HPDE6-E6E7 (cell line): ENCODE measurements around the gene LCN9.

Experiments used
- DNase-seq: peaks from one replicate; pipeline ENCODE4 v3.0.0; 2011; ENCODE audit warnings: missing footprints; ENCODE audit errors: extremely low spot score

LCN9 gene

GRCh38 chr9:135698767-135699166, 35.7 kb downstream of the LCN9 start:
- DNase-seq = no peak

DNA sequence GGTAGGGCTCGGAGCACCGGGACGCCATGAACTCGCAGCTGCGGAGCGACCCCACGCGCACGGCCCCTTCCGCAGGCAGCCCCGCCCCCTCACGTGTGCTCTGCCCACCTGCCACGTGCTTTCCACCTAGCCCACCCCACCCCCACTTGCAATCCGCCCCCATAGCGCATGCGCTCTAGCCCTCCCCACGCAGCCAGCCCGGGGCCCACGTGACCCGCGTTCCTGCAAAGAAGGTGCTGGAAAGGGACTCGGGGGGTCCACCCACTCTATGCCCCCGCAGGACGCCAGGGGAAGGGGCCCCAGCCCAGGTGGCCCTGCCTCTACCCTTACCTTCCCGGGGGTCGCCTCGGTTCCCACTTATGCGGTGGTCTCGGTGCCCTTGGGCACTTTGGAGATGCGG, 36.3 kb downstream of the LCN9 start, which contains the start of gene SOHLH1:
SOHLH1 (minus strand) TSS at position 42 of the 400 bp plus-strand sequence; CDS start at position 28, 14 bp downstream.
- DNase-seq = no peak

DNA sequence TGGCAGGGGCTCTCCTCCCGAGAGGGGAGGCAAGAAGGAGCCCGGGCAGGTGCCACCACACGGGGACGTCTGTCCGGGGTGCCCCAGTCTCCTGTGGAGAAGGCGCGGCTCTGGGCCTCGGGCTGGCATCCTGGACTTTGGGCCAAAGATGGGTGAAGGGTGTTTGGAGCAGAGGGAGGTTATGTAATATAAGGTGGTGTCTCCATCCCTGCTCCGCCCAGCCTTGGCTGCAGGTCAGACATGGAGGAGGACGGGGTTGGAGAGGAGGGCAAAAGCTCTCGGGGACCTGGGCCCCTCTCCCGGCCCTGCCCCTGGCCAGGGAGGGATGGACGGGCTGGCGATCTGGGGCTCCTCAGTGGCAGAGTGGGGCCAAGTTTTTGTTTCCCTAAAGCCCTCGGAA, 37.4 kb downstream of the LCN9 start:
- DNase-seq = no peak

DNA sequence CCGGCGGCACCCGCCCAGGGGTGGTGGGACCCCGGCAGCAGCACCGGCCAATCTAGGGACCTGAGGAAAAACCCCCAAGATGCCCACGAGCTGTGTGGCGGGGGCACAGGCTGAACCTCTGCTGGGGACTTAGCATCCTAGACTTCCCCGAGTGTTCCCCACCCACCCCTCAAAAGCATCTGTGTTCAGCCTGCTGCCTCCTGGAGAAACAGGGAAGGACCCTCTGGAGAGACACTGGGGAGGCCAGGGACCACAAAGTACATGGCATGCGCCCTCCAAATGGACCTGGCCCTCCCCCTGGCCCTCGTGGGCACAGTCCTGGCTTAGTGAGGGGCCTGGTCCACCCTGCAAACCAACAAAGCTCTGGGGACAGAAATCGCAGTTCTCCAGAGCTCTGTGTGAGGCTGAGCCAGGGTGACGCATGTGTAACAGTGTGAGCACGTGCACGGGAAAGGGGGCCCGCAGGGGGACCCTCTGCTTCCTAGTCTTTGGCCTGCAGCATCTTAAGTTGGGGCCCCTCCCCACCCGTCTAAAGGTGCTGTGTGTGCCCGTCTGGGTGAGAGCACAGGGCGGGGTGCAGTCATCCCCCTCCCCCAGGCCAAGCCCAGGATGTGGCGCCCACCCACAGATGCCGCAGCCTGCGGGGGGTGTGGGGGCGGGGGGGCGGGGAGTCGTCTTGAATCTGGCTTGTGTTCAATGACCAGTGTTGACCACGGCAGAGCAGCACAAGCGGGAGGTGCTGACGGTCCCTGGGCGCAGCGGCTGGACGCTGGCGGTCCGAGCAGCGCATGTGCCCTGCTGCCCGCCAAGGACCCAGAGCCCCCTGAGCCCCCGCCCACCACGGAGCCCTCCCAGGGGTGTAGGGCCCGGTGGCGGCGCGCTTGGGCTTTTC, 38.2 kb downstream of the LCN9 start:
- no peak for DNase-seq

DNA sequence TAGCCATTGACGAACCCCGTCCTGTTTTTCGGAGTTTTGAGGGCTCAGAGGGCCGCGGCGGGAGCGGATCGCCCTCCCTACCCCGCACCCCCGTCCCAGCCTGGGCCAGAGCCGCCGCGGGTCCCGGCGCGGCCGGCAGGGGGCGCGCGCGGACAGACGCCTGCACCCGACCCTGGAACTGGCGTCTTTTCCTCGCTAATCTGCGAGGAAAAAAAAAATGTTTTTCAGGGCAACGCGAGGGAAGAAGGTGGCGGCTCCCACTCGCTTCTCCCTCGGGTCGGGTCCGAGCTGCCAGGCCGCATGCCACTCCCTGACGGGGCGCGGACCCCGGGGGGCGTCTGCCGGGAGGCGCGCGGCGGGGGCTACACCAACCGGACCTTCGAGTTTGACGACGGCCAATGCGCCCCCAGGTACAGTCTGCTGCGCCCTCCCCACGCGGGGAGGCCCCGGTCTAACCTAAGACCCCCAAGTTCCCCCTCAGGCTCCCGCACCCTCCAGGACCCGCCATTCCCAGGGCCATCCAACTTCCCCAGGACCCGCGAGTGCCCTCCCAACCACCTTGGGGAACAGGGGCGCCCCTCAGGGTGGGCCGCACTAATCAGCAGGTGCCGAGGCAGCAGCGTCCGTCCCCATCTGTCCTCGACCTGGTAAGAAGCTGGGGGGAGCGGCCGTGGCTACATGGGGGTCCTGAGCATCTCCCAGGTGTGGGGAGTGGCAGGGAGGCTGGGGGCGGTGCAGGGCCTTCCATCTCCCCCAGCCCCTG, 39.0 kb downstream of the LCN9 start, which contains the start of gene KCNT1:
KCNT1 (plus strand) TSS at position 227 of the 763 bp plus-strand sequence; CDS start at position 301, 74 bp downstream.
- DNase-seq = peak; percentile 62

GRCh38 chr9:135703726-135704125, 40.6 kb downstream of the LCN9 start:
- DNase-seq = no peak

GRCh38 chr9:135704483-135704882, 41.4 kb downstream of the LCN9 start:
- DNase-seq = no peak

DNA sequence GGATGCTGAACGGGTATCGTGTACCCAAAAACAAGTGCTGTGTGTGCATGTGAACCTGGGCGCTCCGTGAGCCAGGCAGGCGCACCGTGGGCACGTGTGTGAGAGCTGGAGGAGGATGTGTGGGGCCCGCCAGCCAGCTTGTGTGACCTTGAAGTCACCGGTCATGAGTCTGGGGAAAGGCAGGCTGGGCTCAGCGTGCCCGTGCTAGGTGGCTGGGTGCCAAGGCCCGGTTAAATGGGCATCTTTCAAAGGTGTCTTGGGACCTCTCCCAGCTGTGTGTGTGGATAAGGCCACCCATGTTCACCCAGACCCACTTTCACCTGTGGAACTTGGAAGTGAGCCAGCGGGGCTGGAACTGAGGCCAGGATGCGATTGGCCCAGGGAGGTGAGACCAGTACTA, 42.3 kb downstream of the LCN9 start:
- DNase-seq = no peak

GRCh38 chr9:135706288-135706687, 43.2 kb downstream of the LCN9 start:
- no peak for DNase-seq

GRCh38 chr9:135707252-135708138, 44.4 kb downstream of the LCN9 start:
- DNase-seq = no peak

- no peak for DNase-seq
Measured at GRCh38 chr9:135708164-135708563, 45.1 kb downstream of the LCN9 start.

- no peak for DNase-seq
Measured at GRCh38 chr9:135711391-135711790, 48.3 kb downstream of the LCN9 start.

- no peak for DNase-seq
Measured at GRCh38 chr9:135711881-135712280, 48.8 kb downstream of the LCN9 start.

GRCh38 chr9:135712613-135713295, 49.6 kb downstream of the LCN9 start:
- no peak for DNase-seq

DNA sequence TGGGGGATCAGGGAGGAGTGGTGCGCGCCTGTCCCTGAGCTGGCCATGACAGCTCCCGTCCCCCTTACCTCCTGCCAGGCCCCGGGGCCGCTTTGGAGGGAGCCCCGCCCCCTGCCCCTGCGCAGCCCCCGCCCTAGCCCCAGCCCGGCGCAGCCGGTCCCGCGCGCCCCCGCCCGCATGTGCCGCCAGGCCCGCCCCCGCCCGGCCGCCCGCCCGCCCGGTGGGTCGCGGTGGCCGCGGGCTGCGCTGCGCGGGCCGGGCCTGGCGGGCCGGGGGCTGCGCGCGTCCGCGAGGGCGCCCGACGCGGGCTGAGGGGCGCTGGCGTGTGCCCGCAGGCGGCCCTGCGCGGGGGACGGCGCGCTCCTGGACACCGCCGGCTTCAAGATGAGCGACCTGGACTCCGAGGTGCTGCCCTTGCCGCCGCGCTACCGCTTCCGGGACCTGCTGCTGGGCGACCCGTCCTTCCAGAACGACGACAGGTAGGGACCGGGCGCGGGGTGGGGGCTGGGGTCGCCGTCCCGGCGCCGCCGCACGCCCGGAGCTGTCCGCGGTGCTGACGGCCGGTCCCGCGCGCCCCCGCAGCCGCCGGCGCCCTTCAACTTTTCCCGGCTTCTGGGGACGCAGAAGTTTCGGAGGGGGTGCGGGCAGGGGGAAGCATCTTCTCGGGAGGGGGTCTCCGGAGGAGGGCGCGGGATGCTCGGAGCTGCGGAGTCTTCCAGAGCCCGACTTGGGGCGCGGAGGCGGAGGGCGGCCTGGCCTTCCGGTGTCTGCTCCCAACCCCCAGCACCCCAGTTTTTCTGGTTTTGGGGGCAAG, 51.3 kb downstream of the LCN9 start:
- DNase-seq = no peak

DNA sequence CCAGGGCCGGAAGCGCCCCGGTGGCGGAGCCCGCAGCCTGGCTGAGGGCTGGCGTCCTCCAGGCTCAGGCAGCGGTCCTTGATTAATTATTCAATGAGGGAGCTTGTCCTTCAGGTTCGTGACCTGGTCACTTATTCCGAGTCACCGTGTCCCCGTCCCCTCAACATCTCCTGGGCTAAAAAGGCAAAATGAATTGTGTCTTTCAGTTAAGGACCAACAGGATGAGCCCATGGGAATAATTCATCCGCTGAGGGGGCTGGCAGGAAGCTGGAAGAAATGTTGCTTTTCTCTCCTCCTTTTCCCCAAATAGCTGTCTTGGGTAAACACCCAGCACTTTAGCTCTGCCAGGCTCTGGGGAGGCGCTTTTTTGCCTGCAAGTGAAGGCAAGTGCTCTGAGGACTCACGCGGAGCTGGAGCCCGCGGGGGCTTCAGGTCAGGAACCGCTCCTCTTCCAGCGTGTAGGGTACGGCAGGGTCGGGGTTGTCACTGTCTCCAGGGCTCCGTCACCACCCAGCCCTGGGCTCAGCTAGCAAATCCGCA, 52.0 kb downstream of the LCN9 start:
- no peak for DNase-seq

DNA sequence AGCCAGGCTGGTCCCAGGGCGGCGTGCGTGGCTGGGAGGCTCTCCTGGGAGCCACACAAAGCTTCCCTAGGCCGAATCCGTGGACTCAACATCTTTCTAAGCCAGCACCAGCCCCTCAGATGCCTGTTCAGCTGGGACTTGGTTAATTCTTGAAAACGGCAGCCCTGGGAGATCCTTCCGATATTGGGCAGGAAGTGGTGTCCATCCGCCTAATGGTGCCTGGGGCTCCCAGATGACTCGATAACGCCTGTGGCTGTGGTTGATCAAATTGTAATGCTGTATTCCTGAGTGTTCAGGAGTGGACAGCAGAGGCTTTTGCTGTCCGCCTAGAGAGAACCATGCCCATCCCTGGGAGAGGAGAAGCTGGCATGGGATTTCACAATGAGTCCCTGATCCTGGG, 52.9 kb downstream of the LCN9 start:
- no peak for DNase-seq
